Brain microvascular endothelial cell (primary cell): ENCODE results near the gene ACOX3.

Source experiments
- DNase-seq: peaks from one replicate; pipeline ENCODE4 v3.0.0-alpha.2; 2020
- H3K27ac ChIP-seq: fragments of 250-450 bp; sonication (Bioruptor Pico); 2 replicates; pipeline ENCODE4 v1.5.1; 2020; ENCODE audit warnings: mild to moderate bottlenecking, moderate library complexity
- H3K27me3 ChIP-seq: fragments of 250-450 bp; sonication (Bioruptor Pico); replicated peaks from 2 replicates; pipeline ENCODE4 v1.5.1; 2020; ENCODE audit warnings: mild to moderate bottlenecking
- H3K36me3 ChIP-seq: fragments of 250-450 bp; sonication (Bioruptor Pico); replicated peaks from 2 replicates; pipeline ENCODE4 v1.5.1; 2020; ENCODE audit warnings: mild to moderate bottlenecking
- H3K4me3 ChIP-seq: 2 replicates; pipeline ENCODE4 v1.5.1; 2011; ENCODE audit warnings: low read depth, mild to moderate bottlenecking, control low read depth, low read length, moderate library complexity
- in situ Hi-C: cut with HindIII; loops from 2 replicates; pipeline ENCODE4 v1.10.0; 2017; ENCODE audit warnings: low sequenced_read_pairs, low pct_ligation_motif_present
- TF ChIP-seq, protein P1 (sequence below): IDR thresholded peaks from 2 replicates; pipeline ENCODE4 v1.5.1; 2011; ENCODE audit warnings: low read depth, mild to moderate bottlenecking, moderate library complexity, low read length, control low read depth, inconsistent platforms; ENCODE audit errors: missing control alignments

Gene ACOX3

DNA sequence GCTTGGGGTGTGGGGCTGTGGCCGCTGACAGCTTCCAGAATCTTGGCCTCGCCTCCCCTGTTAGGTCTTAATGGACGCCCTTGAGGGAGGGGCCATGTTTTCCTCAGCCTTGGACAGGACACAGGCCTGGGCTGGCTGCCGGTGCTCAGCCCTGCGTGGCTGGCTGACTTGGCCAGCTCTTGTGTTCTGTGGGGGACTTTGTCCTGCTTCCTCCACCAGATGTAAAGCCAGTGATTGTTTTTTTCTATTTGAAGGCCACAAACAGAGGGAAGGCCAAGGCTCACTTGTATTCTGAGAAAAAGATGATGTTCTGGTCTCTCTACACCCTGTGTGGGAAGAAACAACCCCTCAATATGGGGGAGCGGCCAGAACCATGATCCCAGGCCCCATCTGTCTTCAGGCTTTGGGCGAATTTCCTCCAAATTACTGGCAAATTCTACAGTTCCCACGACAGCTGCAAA, 99.7 kb downstream of the ACOX3 start:
- no peak for DNase-seq
- TF ChIP-seq, protein P1, sequence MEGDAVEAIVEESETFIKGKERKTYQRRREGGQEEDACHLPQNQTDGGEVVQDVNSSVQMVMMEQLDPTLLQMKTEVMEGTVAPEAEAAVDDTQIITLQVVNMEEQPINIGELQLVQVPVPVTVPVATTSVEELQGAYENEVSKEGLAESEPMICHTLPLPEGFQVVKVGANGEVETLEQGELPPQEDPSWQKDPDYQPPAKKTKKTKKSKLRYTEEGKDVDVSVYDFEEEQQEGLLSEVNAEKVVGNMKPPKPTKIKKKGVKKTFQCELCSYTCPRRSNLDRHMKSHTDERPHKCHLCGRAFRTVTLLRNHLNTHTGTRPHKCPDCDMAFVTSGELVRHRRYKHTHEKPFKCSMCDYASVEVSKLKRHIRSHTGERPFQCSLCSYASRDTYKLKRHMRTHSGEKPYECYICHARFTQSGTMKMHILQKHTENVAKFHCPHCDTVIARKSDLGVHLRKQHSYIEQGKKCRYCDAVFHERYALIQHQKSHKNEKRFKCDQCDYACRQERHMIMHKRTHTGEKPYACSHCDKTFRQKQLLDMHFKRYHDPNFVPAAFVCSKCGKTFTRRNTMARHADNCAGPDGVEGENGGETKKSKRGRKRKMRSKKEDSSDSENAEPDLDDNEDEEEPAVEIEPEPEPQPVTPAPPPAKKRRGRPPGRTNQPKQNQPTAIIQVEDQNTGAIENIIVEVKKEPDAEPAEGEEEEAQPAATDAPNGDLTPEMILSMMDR, result no peak
- H3K27ac ChIP-seq, result no peak overlapping the region
- H3K27me3 ChIP-seq, result no peaks in the 10 kb centered on the region
- no peak overlapping the region for H3K4me3 ChIP-seq
- no peaks in the 10 kb centered on the region for H3K36me3 ChIP-seq
- in situ Hi-C loops, result no loop called here

DNA sequence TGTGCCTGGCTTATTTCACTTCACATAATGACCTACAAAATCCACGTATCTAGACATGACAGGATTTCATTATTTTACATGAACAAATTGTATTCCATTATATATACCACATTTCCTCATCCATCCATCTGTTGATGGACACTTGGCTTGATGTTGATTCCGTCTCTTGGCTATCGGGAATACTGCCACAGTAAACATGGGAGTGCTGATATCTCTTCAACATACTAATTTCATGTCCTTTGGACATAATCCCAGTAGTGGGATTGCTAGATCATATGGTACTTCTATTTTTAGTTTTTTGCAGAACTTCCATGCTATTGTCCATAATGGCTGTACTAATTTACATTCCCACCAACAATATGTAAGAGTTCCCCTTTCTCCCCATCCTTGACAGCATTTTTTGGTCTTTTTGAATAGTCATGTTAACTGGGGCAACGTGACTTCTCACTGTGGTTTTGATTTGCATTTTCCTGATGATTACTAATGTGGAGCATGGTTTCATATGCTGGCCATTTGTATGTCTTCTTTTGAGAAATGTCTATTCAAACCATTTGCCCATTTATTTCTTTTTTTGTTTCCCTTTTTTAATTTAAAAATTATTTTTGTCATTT, 102.1 kb downstream of the ACOX3 start:
- Histone ChIP-seq H3K4me3 (no peak overlapping the region), H3K27ac (no peak overlapping the region), H3K36me3 (no peaks in the 10 kb centered on the region), H3K27me3 (no peaks in the 10 kb centered on the region)
- TF ChIP-seq, protein P1, result no peak
- no peak for DNase-seq
- in situ Hi-C loops, result no loop called here

DNA sequence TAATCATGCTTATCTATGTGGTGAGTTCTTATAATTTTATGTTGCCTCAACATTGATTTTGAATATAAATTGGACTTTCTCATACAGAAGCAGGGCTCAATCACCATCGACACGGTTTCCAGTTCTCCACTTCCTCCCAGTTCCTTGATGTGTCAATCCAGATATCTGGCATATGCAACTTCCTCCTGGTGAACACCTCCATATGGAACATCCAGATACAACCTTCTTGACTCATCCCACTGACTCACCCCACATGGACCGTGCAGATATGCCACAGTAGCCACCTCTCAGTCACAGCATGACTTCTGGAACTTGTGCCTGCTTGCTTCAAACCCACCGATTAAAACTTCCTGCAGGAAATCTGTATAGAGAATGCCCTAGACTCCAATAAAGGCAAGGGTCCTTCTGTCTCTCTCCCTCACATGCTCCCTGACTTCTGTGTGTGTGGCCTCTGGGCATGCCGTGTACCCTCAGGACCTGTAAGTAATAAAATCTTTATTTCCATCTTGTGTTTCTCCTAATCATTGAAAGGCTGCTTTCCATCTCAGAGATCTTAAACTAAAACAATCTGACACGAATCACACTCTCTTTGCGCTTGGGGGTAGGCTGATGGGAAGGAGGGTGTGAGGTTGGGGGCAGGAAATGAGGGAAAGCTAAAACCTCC, 104.0 kb downstream of the ACOX3 start:
- no peak for DNase-seq
- H3K36me3 ChIP-seq, result no peaks in the 10 kb centered on the region
- TF ChIP-seq, protein P1, result no peak
- no peak overlapping the region for H3K4me3 ChIP-seq
- no peak overlapping the region for H3K27ac ChIP-seq
- no peaks in the 10 kb centered on the region for H3K27me3 ChIP-seq
- in situ Hi-C loops, result no loop called here

DNA sequence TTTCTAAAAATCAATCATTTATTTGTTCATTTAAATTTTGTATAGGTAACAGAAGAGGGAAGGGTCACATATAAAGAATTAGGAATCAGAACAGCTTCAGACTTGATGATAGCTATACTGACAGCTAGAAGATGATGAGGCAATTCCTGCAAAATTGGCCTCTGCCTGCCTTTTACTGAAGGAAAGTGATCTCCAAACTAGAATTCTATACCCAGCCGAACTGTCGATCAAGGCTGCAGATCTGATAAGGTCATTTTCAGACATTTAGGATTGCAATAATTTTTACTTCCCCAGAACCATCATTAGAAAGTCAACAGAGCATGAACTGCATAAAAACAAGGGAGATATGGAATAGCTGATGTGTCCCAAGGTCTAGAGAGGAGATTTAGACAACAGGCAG, 104.7 kb downstream of the ACOX3 start:
- TF ChIP-seq, protein P1, result no peak
- H3K27me3 ChIP-seq, result no peaks in the 10 kb centered on the region
- H3K36me3 ChIP-seq, result no peaks in the 10 kb centered on the region
- in situ Hi-C loops, result no loop called here
- H3K27ac ChIP-seq, result no peak overlapping the region
- DNase-seq, result no peak
- no peak overlapping the region for H3K4me3 ChIP-seq

DNA sequence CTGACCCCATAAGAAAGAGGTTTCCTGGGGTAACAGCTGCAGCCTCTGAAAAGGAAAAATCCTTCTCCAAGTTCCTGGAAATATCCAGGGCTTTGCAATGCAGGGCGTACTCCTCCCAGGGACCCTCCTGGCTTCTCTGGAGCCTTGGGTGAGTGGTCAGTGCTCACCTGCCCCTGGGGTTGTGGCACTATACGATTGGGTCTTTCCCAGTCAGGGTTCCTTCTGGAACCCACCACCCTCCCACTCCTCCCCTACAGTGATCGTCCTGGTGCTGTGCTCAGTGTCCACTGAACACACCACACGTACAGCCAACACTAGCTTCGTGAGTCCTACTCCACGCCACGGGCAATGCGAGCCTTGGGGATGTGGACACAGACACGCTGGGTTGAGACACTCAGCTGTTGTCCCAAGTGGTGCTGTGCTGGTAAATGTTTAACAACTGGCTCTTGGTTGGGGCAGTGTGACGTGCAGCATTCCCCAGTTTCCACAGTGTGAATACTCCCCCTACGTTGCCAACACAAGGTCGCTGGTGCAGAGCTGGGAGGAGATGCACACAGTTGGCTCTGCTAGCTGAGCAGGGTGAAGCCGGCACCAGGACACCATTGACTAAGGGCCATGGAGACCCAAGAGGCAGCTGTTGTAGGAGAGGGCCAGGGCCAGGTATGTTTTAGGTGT, 105.6 kb downstream of the ACOX3 start:
- Histone ChIP-seq H3K4me3 (no peak overlapping the region), H3K27ac (no peak overlapping the region), H3K36me3 (no peaks in the 10 kb centered on the region), H3K27me3 (no peaks in the 10 kb centered on the region)
- TF ChIP-seq, protein P1, result no peak
- in situ Hi-C loops, result no loop called here
- no peak for DNase-seq
